Smooth muscle cell of the coronary artery (primary cell): Measurements from ENCODE around the gene ZAR1L. TPM values are rescaled to one million over a fixed set of nuclear protein-coding genes. Genes with fewer than 3 reads are reported as not detected.

Experiments used
- total RNA-seq: library from RNA; depleted of rRNA; stranded (reverse); fragments of >200 nt; gene quantifications from 2 replicates; pipeline ENCODE4 v1.2.3, GENCODE V29; 2014; ENCODE audit warnings: low replicate concordance

ZAR1L gene, protein sequence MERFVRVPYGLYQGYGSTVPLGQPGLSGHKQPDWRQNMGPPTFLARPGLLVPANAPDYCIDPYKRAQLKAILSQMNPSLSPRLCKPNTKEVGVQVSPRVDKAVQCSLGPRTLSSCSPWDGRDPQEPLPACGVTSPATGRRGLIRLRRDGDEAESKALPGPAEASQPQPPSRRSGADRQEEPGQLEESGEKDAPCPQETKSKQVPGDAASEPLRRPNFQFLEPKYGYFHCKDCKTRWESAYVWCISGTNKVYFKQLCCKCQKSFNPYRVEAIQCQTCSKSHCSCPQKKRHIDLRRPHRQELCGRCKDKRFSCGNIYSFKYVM
- not detected in 2 replicates for total RNA-seq

DNA sequence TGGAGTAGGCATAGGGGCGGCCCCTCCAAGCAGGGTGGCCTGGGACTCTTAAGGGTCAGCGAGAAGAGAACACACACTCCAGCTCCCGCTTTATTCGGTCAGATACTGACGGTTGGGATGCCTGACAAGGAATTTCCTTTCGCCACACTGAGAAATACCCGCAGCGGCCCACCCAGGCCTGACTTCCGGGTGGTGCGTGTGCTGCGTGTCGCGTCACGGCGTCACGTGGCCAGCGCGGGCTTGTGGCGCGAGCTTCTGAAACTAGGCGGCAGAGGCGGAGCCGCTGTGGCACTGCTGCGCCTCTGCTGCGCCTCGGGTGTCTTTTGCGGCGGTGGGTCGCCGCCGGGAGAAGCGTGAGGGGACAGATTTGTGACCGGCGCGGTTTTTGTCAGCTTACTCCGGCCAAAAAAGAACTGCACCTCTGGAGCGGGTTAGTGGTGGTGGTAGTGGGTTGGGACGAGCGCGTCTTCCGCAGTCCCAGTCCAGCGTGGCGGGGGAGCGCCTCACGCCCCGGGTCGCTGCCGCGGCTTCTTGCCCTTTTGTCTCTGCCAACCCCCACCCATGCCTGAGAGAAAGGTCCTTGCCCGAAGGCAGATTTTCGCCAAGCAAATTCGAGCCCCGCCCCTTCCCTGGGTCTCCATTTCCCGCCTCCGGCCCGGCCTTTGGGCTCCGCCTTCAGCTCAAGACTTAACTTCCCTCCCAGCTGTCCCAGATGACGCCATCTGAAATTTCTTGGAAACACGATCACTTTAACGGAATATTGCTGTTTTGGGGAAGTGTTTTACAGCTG, at the start of gene ZAR1L, which contains the start of gene BRCA2:
TSS of gene ZAR1L (minus strand) at position 126 of the 790 bp plus-strand sequence. CDS start 3,438 bp downstream, outside the sequence.
TSS of gene BRCA2 (plus strand) at position 271 of the 790 bp plus-strand sequence. CDS start 953 bp downstream, outside the sequence.

Other genes with a start within 250 kb of the ZAR1L start
- 1.1 and 1.7 TPM in 2 replicates for gene BRCA2, start 145 bp upstream of the ZAR1L start, total RNA-seq
- gene N4BP2L1, start 112.8 kb upstream of the ZAR1L start, total RNA-seq, result 0.83 and 3.3 TPM in 2 replicates
- gene N4BP2L2, start 223.4 kb upstream of the ZAR1L start, total RNA-seq, result 60.3 and 85.3 TPM in 2 replicates